NCI-H748 (cell line): ENCODE results near the gene SLC2A8.

Source experiments
- DNase-seq: peaks from one replicate; lab custom pipeline; 2025; ENCODE audit not compliant: unreplicated experiment; lab: John Stamatoyannopoulos, UW

The SLC2A8 gene

DNA sequence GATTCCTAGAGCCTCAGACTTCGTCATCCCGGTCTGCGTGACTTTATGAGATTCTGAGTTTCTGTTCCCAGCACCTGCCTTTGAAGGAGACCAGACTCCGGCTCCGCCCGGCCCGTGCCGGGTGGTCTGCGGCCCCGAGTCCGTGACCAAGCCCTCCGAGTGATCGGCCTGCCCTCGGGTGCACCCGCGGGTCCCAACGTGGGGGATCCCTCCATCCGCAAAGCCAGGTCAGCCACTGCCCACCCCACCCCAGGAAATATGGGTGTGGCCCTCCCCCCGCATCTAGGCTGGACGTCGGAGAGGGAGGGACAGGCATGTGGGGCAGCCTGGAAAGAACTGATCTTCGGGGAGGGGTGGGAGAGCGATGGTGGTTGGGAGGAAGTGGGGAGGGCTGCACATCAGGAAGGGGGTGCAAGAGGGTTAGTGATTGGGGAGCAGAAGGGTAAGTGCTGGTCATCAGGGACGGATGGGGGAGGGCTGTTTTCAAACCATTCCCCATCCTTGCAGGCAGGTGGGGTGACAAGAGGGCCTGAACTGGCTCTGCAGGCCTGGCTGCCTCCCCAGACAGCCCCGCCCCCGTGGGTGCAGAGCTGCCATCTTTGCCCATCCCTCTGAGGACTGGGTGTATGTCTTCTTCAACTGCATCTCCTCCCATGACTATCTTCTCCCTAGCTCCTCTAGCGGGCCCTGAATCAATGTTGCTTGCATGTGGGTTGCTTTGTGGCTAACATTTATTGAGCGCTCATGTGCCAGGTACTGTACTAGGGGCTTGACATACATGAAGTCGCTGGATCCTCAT is 55.1 kb downstream of the SLC2A8 start:
- peak; percentile 68 for DNase-seq

DNA sequence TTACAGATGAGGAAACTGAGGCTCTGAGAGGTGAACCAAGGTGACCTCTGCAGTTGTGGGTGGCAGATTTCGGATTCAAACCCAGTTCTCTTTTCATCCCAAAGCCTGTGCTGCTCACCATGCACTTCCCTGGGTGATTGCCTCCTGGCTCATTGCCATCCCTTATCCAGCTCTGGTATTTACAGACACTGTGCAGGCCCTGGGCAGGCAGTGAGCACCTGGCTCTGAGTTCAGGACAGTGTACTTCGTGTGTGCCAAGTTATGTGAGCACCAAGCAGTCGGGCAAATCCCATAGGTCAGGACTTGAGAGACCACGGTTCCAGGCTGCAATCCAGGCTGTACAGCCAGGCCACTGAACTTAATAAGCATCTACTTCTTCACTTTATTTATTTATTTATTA is 55.7 kb downstream of the SLC2A8 start:
- peak; percentile 13 for DNase-seq

DNA sequence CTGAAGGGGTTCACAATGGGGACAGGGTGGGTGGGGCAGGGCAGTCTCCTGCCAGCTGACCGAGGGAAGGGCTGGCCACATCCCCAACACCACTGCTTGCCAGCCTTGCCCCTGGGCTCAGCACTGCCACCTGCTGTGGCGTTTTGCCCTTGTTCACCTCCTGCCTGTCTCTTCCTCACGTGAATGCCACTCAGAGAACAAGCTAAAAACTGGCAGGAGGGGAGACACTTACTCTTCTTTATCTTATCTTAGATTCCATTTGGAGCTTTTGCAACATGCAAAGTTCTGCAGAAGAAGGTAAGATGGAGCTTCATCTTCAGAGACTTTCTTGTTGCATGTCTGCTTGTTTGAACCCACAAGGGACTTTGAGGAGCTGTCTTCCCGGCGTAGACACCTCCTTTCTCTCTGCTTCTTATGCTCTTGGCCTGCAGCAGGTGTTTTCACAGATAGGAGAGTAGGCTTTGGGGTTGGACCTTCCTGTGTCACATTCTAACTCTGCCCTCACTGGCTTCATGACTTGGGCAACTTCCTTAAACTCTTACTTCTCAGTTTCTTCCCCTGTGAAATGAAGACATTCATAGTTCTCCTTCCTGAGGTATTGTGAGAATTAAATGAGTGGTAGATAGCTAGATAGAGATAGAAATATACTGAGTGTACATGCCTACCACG is 58.5 kb downstream of the SLC2A8 start:
- peak; percentile 36 for DNase-seq

DNA sequence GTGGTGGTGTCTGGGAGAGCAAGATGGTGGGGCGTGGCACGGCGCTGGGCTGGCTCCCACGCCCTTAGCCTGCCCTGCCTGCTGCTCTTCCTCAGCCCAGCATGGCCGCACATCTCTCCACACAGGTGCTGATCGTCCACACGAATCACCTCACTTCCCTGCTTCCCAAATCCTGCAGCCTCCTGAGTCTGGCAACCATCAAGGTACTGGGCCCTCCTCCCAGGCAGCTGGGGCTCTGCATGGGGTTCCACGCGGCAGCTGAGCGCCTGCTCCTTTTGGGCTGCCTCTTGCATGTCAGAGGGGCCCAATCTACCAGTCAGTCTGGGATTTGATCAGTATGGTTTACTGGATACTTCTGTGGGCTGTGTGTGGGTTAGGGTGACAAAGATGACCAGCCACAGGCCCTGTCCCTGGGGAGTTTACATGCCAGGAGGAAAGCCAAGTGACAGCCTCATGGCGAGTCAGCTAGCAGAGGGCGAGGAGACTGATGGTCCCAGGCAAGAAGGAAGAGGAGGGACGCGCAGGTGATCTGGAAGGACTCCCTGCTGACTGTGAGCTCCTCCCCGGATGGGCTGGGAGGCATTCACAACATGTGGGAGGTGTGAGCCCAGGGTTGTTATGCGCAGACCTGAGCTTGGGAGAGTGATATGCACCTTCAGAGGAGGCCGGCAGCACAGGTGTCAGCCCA is 60.4 kb downstream of the SLC2A8 start:
- DNase-seq: no peak
